Measurements from ENCODE around the gene ACTN4. TPM values are rescaled to one million over a fixed set of nuclear protein-coding genes. Genes with fewer than 3 reads are reported as not detected.

ACTN4 gene
- polyA plus RNA-seq, 2 of the 4 experiments (the other 2 are of a cell fraction): 605 to 967 TPM

DNA sequence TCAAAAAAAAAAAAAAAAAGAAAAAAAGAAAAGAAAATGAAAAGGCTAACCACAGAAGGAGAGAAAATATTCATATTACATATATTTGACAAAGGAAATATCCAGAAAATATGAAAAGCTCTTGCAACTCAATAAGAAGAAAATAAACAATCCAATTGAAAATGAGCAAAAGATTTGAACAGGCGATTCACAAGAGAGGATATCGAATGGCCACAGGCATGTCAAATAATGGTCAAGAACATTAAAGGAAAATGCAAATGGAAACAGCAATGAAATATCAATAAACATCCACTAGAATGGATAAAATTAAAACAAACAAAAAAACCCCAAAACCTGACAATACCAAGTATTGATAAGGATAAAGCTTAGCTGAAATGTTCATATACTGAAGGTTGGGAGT is 117.8 kb downstream of the ACTN4 start:
- no peak overlapping the region for H3K4me2 ChIP-seq
- peaks cover 17% of the 10 kb centered on the region for H3K4me1 ChIP-seq
- ChIA-PET CTCF (interaction anchor here (0.9 kb wide), 1 partner anchor 125 kb away, joined by 5 read pairs; no protein-coding TSS in a partner anchor), POLR2A (interaction anchor here (0.6 kb wide), 1 partner anchor 305 kb away, joined by 4 read pairs; no protein-coding TSS in a partner anchor)
- FAIRE-seq (peak; percentile 97), ATAC-seq (no peak), DNase-seq (ENCODE audit: low read depth in 1 of 2, low spot score in 1 of 2) (no peak)
- no peak overlapping the region for H3K4me3 ChIP-seq
- H3K9me3 ChIP-seq: no peaks in the 10 kb centered on the region
- no peak for TF ChIP-seq HOXB5 (CRISPR knock-in tag; IDR thresholded peaks at IDR 0.05)
- no peak for TF ChIP-seq KDM1A (IDR thresholded peaks at IDR 0.05; ENCODE audit: low read depth)
- TF ChIP-seq, protein P1, sequence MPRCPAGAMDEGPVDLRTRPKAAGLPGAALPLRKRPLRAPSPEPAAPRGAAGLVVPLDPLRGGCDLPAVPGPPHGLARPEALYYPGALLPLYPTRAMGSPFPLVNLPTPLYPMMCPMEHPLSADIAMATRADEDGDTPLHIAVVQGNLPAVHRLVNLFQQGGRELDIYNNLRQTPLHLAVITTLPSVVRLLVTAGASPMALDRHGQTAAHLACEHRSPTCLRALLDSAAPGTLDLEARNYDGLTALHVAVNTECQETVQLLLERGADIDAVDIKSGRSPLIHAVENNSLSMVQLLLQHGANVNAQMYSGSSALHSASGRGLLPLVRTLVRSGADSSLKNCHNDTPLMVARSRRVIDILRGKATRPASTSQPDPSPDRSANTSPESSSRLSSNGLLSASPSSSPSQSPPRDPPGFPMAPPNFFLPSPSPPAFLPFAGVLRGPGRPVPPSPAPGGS (IDR thresholded peaks at IDR 0.05): no peak
- no peak for TF ChIP-seq HOXA7 (CRISPR knock-in tag; IDR thresholded peaks at IDR 0.05)
- no peak for TF ChIP-seq ZFP36 (IDR thresholded peaks at IDR 0.05; ENCODE audit: borderline replicate concordance, partially characterized antibody)
- no peak for TF ChIP-seq HDAC2 (IDR thresholded peaks at IDR 0.05)
- TF ChIP-seq TP53 (CRISPR knock-in tag; IDR thresholded peaks at IDR 0.05): no peak
- TF ChIP-seq, protein P2, sequence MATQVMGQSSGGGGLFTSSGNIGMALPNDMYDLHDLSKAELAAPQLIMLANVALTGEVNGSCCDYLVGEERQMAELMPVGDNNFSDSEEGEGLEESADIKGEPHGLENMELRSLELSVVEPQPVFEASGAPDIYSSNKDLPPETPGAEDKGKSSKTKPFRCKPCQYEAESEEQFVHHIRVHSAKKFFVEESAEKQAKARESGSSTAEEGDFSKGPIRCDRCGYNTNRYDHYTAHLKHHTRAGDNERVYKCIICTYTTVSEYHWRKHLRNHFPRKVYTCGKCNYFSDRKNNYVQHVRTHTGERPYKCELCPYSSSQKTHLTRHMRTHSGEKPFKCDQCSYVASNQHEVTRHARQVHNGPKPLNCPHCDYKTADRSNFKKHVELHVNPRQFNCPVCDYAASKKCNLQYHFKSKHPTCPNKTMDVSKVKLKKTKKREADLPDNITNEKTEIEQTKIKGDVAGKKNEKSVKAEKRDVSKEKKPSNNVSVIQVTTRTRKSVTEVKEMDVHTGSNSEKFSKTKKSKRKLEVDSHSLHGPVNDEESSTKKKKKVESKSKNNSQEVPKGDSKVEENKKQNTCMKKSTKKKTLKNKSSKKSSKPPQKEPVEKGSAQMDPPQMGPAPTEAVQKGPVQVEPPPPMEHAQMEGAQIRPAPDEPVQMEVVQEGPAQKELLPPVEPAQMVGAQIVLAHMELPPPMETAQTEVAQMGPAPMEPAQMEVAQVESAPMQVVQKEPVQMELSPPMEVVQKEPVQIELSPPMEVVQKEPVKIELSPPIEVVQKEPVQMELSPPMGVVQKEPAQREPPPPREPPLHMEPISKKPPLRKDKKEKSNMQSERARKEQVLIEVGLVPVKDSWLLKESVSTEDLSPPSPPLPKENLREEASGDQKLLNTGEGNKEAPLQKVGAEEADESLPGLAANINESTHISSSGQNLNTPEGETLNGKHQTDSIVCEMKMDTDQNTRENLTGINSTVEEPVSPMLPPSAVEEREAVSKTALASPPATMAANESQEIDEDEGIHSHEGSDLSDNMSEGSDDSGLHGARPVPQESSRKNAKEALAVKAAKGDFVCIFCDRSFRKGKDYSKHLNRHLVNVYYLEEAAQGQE (IDR thresholded peaks at IDR 0.05): no peak
- no peak for TF ChIP-seq CBX8 (IDR thresholded peaks at IDR 0.05)
- no peak for TF ChIP-seq ESRRA (IDR thresholded peaks at IDR 0.05; ENCODE audit: borderline replicate concordance, low read length)
- no peak for TF ChIP-seq BHLHE40 (IDR thresholded peaks at IDR 0.05; ENCODE audit: low read depth, low read length)
- TF ChIP-seq FOSB (CRISPR knock-in tag; IDR thresholded peaks at IDR 0.05): no peak
- TF ChIP-seq GATA3 (IDR thresholded peaks at IDR 0.05; ENCODE audit: borderline replicate concordance): no peak
- TF ChIP-seq EP300 (IDR thresholded peaks at IDR 0.05): no peak
- TF ChIP-seq, protein P3, sequence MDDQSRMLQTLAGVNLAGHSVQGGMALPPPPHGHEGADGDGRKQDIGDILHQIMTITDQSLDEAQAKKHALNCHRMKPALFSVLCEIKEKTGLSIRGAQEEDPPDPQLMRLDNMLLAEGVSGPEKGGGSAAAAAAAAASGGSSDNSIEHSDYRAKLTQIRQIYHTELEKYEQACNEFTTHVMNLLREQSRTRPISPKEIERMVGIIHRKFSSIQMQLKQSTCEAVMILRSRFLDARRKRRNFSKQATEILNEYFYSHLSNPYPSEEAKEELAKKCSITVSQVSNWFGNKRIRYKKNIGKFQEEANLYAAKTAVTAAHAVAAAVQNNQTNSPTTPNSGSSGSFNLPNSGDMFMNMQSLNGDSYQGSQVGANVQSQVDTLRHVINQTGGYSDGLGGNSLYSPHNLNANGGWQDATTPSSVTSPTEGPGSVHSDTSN (IDR thresholded peaks at IDR 0.05): no peak
- TF ChIP-seq, protein P4, sequence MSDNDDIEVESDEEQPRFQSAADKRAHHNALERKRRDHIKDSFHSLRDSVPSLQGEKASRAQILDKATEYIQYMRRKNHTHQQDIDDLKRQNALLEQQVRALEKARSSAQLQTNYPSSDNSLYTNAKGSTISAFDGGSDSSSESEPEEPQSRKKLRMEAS (IDR thresholded peaks at IDR 0.05): no peak
- no peak overlapping the region for H3K27ac ChIP-seq
- WGBS (ENCODE audit: missing lambda C conversion rate): 87% methylated on average over 2 of the region's 2 CpGs

DNA sequence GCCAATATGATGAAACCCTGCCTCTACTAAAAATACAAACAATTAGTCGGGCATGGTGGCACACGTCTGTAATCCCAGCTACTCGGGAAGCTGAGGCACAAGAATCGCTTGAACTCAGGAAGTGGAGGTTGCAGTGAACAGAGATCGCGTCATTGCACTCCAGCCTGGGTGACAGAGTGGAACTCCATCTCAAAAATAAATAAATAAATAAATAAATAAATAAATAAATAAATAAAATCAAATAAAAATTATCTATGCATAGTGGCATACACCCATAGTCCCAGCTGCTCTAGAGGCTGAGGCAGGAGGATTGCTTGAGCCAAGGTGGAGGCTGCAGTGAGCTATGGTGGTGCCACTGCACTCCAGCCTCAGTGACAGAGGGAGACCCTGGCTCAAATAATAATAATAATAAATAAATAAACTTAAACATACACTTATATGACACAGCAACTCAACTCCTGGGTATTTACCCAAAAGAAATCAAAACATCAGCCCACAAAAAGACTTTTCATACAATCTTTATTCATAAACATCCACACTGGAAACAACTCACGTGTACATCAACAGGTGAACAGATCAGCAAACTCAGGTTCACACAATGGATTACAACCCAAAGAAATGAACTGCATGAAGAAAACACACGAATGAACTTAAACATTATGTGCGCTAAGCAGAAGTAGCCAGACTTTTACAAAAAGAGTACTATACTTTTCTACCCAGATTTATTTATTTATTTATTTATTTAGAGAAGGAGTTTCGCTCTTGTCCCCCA is 119.0 kb downstream of the ACTN4 start:
- DNase-seq (ENCODE audit: low read depth in 1 of 2, low spot score in 1 of 2) (no peak), ATAC-seq (no peak), FAIRE-seq (peak; percentile 7)
- Histone ChIP-seq H3K27ac (no peak overlapping the region; a peak in 1 of 6 replicates), H3K4me3 (no peak overlapping the region), H3K9me3 (no peaks in the 10 kb centered on the region), H3K4me2 (no peak overlapping the region), H3K4me1 (peaks cover 17% of the 10 kb centered on the region)
- WGBS (ENCODE audit: missing lambda C conversion rate): 95% methylated on average over 10 of the region's 10 CpGs
- CTCF ChIA-PET: interaction anchor here (0.9 to 1.0 kb wide), 3 partner anchors 12 to 130 kb away, joined by 3 read pairs; partner anchors contain the start of gene ECH1
- POLR2A ChIA-PET: no interaction called here
- peak; percentile 99 for TF ChIP-seq ZC3H11A (IDR thresholded peaks at IDR 0.05)
- no peak for TF ChIP-seq ZFP36 (IDR thresholded peaks at IDR 0.05; ENCODE audit: borderline replicate concordance, partially characterized antibody)
